ENCODE data around the gene EPB41L4A.

EPB41L4A gene

GRCh38 chr5:112200131-112200530, 218.9 kb downstream of the EPB41L4A start:
- no peak for DNase-seq

GRCh38 chr5:112196584-112196983, 222.5 kb downstream of the EPB41L4A start:
- DNase-seq, result no peak

- no peak for DNase-seq
These were observed 223.2 kb downstream of the EPB41L4A start for GRCh38 chr5:112195924-112196323.

DNA sequence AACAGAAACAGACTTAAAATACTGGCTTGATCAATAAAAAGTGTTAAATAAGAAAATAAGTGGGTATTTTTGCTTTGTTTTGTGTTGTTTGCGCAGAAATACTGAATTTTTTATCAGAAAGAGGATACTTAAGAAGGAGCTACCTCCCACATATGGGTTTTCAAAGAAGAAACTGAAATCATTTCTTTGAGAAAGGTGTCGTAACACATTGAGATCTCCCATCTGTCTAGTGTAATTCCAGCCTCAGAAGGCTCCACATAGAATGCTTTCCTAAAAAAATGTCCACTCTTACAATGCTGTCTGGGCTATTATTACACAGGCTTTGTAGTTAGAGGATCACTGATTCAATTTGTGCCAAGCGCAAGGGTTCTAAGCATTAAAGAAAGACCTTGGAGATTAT, 226.2 kb downstream of the EPB41L4A start:
- DNase-seq, result no peak

DNA sequence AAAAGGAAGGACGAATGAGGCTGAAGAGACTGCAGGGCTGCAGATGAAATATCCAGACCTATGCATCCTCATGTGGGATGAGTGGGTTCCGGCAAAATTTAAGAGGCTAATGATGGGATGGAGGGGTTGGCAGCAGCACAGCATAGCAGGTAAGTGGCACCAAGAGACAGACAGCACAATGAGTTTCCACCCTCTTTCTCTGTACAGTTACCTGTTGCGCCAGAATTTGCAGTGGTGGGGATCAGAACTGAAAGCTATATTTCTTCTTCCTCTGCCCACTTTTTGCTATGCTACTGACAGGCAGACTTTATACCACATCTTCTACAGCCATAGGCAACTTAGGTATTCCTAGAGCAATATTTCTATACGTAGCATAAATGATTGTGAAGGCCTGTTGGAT, 227.0 kb downstream of the EPB41L4A start:
- DNase-seq, result no peak

GRCh38 chr5:112189391-112189790, 229.7 kb downstream of the EPB41L4A start:
- no peak for DNase-seq

GRCh38 chr5:112186401-112186990, 232.6 kb downstream of the EPB41L4A start:
- DNase-seq, result peak; percentile 24

DNA sequence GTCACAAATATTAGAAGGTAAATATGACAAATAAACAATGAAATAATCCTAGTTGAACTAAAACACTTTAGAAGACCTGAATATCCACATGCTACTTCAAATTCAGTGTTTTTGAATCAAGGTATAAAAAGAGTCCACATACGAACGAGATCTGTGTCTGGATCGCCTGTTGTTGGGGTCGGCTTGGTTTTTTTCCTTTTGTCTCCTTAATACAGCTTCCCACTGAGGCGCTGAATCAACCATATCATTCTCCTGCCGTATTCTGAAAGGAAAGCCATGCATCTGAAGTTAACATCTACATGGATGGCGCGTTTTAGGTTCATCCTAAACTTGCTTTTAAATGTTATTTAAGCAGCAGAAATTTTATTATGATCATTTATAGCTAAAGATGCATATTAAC, 235.2 kb downstream of the EPB41L4A start:
- no peak for DNase-seq

- DNase-seq, result no peak
These were observed 235.9 kb downstream of the EPB41L4A start for GRCh38 chr5:112183103-112183711.

DNA sequence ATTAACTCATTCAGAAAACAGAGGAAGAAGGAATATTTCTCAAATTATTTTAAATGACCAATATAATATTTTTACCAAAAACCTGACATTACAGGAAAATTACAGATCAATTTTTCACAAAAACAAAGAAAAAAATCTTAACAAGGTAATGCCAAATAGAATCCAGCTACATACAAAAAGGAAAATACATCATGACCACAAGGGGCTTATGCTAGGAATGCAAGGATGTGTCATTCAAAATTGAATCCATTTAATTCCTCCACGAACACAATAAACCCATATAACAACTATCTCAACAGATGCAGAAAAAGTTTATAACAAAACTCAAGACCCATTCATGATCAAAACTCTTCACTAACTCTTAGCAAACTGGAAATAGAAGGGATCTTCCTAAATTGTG, 239.8 kb downstream of the EPB41L4A start:
- no peak for DNase-seq

- DNase-seq, result peak; percentile 28
These were observed 244.0 kb downstream of the EPB41L4A start for GRCh38 chr5:112174959-112175594.

GRCh38 chr5:112165897-112166737, 253.0 kb downstream of the EPB41L4A start:
- DNase-seq, result no peak

DNA sequence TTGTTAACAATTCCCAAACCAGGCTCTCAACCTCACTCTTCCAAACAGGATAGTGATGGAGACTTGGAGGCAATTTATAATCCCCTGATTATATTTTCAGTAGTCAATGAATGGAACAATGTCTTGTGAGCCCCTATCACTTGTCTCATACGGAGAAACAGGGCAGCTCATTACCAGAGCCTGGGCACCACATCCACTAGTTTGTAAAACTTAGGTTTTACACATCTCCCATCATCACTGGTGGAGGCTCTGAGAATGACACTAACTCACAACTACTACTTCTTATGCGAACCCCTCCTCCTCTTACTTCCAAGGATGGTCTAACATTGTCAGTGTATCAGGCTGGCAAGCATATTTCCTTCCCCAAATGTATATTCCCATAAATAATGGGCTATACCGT, 253.7 kb downstream of the EPB41L4A start:
- DNase-seq, result no peak

DNA sequence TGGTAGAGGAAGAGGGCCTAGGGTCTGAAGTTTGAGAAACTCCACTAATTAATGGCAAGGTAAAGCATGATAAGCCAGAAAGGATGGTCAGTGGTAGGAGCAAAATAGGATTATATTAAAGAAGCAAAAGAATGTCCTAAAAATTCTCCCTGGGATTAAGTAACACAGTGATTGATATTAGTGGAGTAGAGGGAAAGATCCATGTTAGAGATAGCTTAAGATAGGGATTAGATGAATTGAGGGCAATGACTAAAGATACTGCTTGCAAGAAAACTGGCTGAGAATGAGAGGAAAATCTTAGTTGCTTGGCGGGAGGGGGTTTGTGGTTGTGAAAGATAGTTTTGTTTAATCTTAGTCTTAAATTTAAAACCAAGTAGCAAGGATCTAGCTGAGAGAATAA, 255.6 kb downstream of the EPB41L4A start:
- DNase-seq, result no peak

DNA sequence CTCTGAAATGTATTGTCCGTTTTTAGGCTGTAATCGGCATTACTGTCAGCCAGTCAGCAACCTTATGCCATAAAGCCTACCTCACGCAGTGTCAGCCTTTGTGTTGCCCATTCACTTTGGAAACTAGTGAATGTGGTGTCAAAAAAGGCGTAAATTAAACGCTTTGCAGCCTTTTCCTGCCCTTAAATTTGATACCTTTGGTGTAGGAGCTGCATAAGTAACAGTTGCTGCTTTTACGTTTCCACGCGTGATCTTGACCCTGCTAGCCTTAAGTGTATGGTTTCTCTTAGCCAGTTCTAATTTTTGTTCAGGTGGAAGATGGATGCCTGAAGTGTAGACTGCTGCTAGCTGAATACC, 257.7 kb downstream of the EPB41L4A start:
- DNase-seq, result no peak

GRCh38 chr5:112160652-112161391, 258.3 kb downstream of the EPB41L4A start:
- DNase-seq, result peak; percentile 53

GRCh38 chr5:112159435-112159834, 259.6 kb downstream of the EPB41L4A start:
- DNase-seq, result no peak

DNA sequence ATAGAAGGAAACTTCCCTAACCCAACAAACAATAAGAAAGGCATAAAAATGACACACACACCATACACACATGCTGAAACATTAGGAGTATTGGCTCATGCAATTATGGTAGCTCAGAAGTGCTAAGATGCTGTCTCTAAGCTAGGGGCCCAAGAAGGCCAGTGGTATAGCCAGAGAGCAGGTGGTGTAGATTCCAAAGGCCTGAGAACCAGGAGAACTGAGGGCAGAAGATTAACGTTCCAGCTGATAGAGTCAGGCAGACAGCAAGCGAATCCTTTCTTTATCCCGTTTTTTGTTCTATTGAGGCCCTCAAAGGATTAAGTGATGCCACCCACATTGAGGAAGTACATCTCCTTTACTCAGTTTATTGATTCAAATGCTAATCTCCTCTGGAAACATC, 262.9 kb downstream of the EPB41L4A start:
- DNase-seq, result no peak

DNA sequence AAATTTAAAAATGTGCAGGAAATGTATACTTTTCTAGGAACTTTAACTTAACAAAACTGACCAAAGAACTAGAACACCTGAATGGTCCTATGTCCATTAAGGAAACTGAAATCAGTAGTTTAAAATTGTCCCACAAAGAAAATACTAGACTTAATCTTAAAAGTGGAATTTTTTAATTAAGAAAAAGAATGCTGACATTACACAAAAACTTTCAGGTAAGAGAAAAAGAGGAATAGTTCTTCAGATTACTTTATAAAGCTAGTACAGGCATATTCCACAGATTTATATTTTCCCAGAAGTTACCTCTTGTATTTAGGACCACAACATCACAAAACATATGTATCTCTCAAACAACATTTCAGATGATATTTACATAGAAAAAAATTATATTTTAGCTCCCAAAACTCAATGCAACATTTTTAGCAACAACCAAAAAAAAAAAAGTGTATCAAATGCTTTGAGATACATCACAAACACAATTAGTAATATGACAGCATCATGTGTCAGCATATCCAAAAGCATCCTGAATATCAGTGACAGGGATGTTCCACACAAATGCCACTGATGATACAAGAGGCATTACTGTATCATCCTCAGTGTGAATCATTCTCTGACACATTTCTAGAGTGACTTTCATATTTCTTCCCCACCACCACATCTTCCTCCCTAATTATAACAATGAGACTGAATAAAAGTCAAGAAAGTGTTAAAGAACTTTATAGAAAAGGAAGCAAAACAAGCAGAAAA, 264.0 kb downstream of the EPB41L4A start:
- no peak for DNase-seq

DNA sequence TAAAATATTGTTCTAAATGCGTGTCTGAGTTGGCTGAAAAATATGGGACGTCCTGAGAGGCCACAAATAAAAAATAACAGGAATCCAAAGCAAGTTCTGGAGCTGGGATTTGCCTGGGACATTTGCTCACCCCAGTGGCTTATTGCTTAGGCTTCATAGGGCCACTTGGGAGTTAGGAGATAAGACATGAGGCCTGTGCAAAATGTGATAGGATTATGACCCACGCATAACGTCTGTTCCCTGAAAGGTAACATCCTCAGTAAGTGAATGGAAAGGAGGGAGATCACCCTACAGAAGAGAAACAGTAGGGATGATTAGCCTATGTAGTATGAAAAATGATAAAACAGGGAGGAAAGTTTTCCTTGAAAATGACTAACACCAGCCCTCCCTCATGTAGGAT, 269.4 kb downstream of the EPB41L4A start:
- DNase-seq, result no peak

DNA sequence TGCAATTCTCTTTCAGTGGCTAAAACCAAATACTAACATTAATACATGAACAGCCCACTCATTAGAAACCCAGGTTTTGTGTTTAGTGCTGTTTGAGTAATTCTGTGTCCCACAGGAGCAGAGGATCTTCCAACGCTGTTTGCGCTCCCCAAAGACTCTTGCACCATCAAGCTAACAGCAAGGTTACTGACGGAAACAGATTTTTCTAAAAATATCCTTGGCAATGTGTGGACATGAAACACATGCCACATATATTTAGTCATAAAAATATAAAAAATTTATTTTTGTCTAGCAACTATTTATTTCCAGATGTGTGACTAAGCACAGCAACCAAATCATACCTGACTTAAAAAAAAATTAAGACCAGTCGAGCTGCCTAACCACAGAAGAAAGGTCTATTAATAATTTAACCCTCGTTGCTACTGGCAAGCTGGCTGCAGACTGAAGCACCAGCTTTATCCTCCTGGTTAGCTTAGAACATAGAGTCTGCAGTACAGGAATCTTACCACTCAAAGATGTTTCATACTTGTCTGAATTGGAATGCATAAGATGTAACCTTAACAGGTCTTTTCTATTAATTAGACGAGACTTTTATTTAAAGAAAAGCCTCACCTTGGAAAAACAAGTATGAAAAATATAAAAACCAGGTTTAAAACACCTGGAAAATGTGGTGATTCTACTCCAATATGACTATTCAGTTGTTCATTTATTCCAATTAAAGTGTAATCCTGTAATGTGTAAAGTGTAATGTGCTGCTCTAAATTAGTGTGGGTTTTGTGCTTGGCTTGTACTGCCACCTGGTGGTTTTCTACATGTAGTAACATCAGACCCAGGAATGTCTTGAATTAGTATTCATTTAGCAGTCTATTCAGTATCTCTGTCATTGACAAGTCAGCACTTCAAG, 272.5 kb downstream of the EPB41L4A start:
- DNase-seq, result peak; percentile 58
